NCI-H146 treated with DMSO at 0.1 percent for 48 hours (cell line): ENCODE data around the gene GPR158.
"Not testable (repeated sequence)": the region's sequence is repeated elsewhere in the genome, so short reads cannot be mapped to it uniquely, and the experiment has no call there.

Experiments
- DNase-seq: peaks from one replicate; lab custom pipeline; 2025; ENCODE audit not compliant: unreplicated experiment; lab: John Stamatoyannopoulos, UW

The GPR158 gene

GRCh38 chr10:25174461-25175230, at the start of gene GPR158:
TSS of gene GPR158 (plus strand) at chr10:25175001. CDS start at chr10:25175421, 420 bp downstream.
- DNase-seq = peak; percentile 89

GRCh38 chr10:25125201-25125611, 49.6 kb upstream of the GPR158 start:
- DNase-seq = peak; percentile 39

DNA sequence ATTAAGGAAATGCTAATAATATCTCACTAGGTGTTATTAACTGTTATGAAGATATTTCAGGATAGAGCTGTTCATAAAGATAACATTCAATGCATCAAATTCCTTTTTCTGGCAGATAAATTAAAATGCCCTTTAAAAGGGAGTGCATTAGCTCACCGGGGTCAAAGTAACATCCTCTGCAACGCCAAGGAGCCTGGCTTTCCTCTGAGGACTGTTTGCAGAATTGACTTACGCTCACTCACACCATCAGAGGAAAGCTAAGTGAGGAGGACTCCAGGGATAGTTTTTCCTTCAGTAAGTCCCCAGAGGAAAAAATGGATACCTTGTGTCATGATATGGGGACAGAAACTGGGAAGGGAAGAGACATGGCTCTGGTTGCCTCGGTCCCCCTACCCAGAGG, 45.2 kb upstream of the GPR158 start:
- no peak for DNase-seq

- DNase-seq = no peak
Measured at GRCh38 chr10:25130906-25131305, 43.9 kb upstream of the GPR158 start.

DNA sequence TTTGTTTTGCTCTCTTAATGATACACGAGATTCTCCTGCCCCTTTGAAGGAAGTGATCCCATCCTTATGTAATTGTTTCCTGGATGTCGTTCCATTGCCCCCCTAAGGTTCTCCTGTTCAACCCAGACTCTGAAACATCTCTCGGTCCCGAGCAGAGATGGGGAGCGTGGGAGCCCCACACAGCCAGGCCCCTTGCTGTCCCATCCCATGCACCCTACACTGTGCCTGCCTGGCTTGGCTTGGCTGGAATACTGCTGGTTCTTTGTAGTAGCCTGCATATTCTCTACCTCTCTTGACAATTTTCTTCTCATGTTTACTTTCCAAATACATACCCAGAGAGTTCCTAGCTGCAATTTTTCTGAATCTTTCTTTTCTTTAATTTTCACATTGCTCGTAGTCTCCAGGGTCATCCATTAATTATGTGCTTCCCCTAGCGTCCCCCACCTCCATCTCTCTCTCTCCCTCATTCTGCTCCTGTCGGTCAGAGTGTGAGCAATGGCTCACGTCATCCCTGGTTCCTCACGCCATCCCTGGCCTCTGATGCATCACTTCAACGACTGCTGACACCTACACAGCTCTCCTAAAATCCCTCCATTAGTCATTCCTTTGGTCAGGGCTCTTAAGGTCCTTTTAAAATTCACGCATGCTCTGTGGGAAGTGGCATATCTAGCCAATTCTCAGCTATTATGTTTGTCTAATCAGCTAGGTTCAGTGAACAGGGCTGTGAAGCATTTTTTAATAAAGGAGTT, 32.5 kb upstream of the GPR158 start:
- no peak for DNase-seq

GRCh38 chr10:25157650-25158049, 17.2 kb upstream of the GPR158 start:
- DNase-seq = no peak

GRCh38 chr10:25159591-25159990, 15.2 kb upstream of the GPR158 start:
- DNase-seq = no peak

- no peak for DNase-seq
Measured at GRCh38 chr10:25162391-25162790, 12.4 kb upstream of the GPR158 start.

GRCh38 chr10:25163464-25163863, 11.3 kb upstream of the GPR158 start:
- not testable (repeated sequence) for DNase-seq

DNA sequence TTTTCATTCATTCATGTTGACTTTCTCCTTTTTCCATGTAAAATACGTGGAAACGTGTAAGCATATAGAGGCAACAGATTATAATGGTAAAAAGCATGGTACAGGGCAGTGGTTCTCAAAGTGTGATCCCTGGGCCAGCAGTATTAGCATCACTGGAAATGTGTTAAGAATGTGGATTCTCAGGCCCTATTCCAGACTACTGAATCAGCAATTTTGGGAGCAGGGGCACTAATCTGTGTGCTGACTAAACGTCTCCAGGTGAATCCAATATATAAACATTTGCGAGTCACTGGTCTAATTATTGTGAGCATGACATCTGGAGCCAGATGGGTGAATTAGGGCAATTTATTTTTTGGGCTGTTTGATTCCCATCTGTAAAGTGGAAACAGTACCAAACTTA, 5.1 kb upstream of the GPR158 start:
- DNase-seq = no peak

DNA sequence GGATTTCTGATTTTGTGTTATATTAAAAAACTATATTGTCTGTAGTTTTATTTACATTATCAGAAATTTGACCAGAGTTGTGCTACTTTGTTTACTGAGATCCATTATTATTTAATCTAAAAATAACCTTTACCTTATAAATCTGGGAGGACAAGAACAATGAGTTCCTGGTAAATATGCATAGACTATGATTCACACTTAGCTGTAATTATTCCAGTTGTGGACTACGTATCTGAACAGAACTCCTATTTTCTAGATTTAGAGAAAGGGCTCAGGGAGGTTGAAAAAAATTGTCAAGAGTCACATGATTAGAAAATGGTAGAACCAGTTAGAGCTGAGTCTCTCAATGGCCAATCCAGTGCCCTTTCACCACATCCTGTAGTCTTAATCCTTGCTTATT, 4.2 kb upstream of the GPR158 start:
- DNase-seq = no peak

DNA sequence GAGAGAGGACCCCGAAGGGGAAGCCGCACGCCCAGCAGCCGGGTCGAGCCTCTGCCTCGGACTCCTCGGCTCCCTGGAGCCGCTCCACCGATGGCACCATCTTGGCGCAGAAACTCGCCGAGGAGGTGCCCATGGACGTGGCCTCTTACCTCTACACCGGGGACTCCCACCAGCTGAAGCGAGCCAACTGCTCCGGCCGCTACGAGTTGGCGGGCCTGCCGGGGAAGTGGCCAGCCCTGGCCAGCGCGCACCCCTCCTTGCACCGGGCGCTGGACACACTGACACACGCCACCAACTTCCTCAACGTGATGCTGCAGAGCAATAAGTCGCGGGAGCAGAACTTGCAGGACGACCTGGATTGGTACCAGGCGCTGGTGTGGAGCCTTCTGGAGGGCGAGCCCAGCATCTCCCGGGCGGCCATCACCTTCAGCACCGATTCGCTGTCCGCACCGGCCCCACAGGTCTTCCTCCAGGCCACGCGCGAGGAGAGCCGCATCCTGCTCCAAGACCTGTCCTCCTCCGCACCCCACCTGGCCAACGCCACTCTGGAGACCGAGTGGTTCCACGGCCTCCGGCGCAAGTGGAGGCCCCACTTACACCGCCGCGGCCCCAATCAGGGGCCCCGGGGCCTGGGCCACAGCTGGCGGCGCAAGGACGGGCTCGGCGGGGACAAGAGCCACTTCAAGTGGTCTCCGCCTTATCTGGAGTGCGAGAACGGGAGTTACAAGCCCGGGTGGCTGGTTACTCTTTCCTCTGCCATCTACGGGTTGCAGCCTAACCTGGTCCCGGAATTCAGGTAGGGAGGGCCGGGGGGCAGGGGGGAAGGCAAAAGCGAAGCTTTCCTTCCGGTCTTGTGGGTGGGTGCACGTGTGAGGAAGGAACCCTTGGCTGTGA, 973 bp downstream of the GPR158 start:
- peak; percentile 38 for DNase-seq

- peak; percentile 41 for DNase-seq
Measured at GRCh38 chr10:25176421-25176968, 1.7 kb downstream of the GPR158 start.

DNA sequence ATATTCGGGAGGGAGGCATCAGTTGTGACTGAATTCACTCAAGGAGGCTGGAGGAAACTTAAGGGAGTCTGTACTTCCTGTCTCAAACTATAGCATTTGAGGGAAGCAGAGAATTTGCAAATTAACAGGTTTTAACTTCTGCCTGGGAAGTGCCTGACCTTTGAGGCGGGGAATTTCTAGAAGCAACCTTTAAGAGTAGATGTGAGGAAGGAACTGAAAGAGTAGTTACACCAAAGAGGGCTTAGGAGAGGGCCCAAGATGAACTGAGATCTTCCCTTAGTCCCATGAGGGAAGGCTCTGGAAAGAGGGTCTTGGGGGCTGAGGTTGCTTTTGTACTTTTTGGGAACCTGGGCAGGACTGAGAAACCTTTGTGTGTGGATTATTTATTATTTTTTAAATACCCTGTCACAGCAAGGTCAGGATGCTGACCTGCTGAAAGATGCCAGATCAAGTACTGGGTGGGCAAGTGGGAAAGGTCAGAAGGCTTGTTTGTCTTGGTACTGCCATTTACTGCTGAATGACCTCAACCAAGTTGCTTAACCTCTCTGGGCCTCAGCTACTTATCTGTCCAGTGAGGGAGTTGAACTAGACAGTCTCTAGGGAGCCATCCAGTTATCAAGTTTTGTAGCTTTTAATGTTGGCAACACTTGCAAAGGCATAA, 2.4 kb downstream of the GPR158 start:
- no peak for DNase-seq

DNA sequence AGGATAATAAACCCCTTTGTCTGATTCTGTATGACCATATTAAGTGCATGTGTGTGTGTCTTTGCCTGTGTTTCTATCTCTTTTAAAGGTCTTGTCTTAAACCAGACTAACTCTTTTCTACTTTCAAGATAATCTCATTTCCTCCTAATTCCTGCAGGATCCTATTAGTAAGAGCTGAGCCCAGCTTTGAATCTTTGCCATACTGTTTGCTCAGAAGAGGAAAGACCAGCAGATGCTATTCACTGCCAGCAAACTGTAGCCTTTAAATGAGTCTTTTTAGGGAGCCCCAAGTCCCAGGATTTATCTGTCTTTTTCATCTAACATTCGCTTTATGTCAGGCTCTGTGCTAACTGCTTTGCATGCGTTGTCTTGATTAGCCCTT, 2.9 kb downstream of the GPR158 start:
- DNase-seq = no peak

- no peak for DNase-seq
Measured at GRCh38 chr10:25178411-25178810, 3.6 kb downstream of the GPR158 start.

GRCh38 chr10:25180801-25181200, 6.0 kb downstream of the GPR158 start:
- no peak for DNase-seq

GRCh38 chr10:25182636-25183035, 7.8 kb downstream of the GPR158 start:
- no peak for DNase-seq

GRCh38 chr10:25191162-25191895, 16.5 kb downstream of the GPR158 start:
- DNase-seq = no peak

DNA sequence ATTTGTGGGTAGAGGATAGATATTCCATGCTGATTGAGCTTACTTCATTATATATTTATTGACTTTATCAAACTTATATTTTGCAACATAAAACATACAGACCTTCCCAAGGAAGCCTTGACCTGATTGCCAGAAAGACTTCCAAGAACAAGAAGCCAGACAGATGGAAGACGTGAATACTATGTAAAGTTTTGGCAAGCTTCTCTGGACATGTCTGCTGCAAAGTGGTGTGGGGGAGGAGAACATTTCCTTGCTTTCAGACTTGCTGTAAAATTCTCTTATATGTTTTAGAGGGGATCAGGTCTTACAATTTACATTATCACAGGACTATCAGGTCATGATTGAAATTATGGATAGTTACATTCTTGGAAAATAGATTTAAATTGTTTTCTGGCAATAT, 23.4 kb downstream of the GPR158 start:
- no peak for DNase-seq
